Lower leg skin (tissue), 4 donors: ENCODE results near the gene SYT1. TPM values are rescaled to one million over a fixed set of nuclear protein-coding genes. Genes with fewer than 3 reads are reported as not detected.

ENCODE experiments used
- DNase-seq, 2 donors: peaks; one replicate each; pipeline ENCODE4 v3.0.0-alpha.2; 2019; ENCODE audit warnings: low spot score in 2 of 2
- H3K4me3 ChIP-seq: fragments of 200-600 bp; sonication (generic); 2 replicates; pipeline ENCODE4 v1.5.1; 2017; ENCODE audit warnings: mild to moderate bottlenecking, low read depth; ENCODE audit not compliant: poor library complexity, severe bottlenecking
- CTCF ChIP-seq, 3 donors: fragments of 450-650 bp; IDR thresholded peaks; one replicate each; pipeline ENCODE4 v1.5.1; 2016; ENCODE audit warnings: antibody characterized with exemption in 3 of 3, mild to moderate bottlenecking in 3 of 3, moderate library complexity in 2 of 3
- POLR2A ChIP-seq, 2 donors: fragments of 450-650 bp; IDR thresholded peaks; one replicate each; pipeline ENCODE4 v1.6.1; 2016 to 2017; ENCODE audit warnings: antibody characterized with exemption in 2 of 2, mild to moderate bottlenecking in 1 of 2, moderate library complexity in 1 of 2
- WGBS, 2 donors: methylation state at CpG; one replicate each; pipeline ENCODE4 v1.1.5; 2018; 5-methylcytosine and 5-hydroxymethylcytosine counted together
- intact Hi-C: fragments of 100-400 bp; cut with DNase I; formaldehyde crosslinking; loops from one replicate; pipeline ENCODE4 v1.15.0; 2023; ENCODE audit warnings: low total_unique reads
- total RNA-seq, 4 donors: library from RNA; depleted of rRNA; stranded (reverse); fragments of >200 nt; gene quantifications; one replicate each; pipeline ENCODE4 v1.1.0, GENCODE V29; 2016

The SYT1 gene
- total RNA-seq, 4 donors from 2014 or later, result 0.15 to 0.49 (median 0.29) TPM

DNA sequence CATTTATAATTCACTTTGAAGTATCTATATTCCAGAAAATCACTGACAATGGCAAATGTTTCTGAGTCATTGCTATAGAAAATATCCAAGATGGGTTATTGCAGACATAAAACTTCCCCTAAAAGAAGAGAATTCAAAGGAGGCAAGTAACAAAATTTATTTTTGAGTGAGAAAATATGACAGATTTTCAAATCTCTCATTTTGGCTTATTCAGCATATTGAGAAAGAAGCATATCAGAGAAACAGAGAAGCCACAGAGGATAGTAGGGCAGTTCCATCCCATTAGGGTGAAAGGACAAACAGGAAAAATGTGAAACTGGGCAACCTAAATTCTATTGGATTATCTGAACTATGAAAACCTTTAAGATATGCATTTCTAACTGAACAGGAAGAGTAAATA lies 85.0 kb downstream of the SYT1 start:
- TF ChIP-seq POLR2A (IDR thresholded peaks at IDR 0.05) (no peak), CTCF (IDR thresholded peaks at IDR 0.05) (no peak)
- H3K4me3 ChIP-seq, result no peak overlapping the region
- intact Hi-C loops, result no loop called here
- no peak for DNase-seq

DNA sequence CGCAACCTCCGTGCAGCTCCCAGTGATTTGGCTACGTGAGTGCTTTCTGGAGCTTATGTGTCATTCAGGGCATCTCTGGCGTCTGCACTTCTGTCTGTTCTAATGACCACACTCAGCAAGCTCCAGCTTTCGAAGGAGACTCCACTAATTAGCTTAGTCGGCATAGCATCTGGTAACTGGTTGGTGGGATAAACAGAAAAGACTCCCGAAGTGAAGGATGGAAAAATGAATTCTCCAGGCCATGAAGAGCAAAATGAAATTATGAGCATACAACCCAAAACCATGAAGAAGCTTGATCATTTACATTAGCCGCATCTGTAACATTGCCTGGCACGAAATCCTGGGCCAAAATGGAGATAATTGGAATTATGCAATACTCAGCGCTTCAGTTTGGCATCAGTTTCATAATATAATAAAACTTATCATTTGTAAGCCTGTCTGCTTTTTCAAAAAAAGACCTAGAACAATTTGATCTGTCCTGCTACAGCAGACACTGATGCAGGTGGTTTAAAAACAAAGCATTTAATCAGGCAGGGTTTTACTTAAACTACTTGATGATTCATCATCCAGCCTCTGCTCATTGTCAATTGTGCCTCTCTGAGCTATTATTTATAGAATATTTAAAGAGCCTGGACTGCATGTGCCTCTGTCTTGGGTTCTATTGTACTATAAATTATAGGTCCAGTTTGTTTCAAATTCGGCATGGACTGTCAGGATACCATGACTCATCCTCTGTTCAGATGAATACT lies 87.4 kb downstream of the SYT1 start:
- WGBS, 2 donors, result 80 to 84% methylated on average over 11 of the region's 11 CpGs
- no peak for DNase-seq
- no peak for TF ChIP-seq POLR2A (IDR thresholded peaks at IDR 0.05)
- no peak for TF ChIP-seq CTCF (IDR thresholded peaks at IDR 0.05)
- no peak overlapping the region for H3K4me3 ChIP-seq
- intact Hi-C loops, result no loop called here

DNA sequence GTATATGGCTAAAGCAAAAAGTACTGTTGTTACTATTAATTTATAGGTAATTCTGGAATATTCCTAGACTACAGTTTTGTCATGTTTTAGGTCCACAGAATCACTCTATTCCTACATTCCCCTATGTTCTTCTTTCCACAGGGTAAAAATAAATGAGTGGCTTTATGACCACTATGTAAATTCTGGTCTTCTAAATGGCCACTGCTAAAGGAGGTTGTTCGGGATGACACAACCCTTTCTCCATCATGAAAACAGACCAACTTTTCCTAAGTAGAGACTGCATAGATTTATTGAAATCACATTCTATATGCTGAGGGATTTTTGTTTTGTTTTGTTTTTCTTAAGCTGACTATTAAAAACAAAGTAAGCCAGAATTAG lies 88.0 kb downstream of the SYT1 start:
- 93 to 100% methylated on average over 1 of the region's 1 CpG for WGBS, 2 donors
- TF ChIP-seq CTCF (IDR thresholded peaks at IDR 0.05) (no peak), POLR2A (IDR thresholded peaks at IDR 0.05) (no peak)
- no peak overlapping the region for H3K4me3 ChIP-seq
- DNase-seq, result no peak
- intact Hi-C loops, result no loop called here

DNA sequence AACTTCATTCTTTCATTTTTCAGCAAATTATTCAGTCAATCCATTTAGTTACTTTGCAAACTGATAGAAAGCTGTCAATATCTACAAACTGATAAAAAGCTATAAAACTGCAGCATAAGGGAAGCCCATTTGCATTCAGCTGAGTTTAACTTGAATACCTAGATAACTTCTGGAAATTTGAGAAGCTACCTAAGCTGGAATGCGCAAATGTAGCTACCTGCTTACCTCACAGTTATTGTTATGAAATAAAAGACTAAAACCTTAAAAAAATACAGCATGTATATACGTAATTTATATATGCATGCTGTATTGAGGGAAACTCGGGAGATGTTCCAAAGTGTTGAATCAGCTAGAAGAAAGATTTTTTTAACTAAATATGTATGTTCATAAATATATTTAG lies 94.4 kb downstream of the SYT1 start:
- intact Hi-C loops, result no loop called here
- DNase-seq, result no peak
- WGBS, 2 donors, result 78% methylated on average over 3 of the region's 3 CpGs
- TF ChIP-seq CTCF (IDR thresholded peaks at IDR 0.05), result no peak
- no peak for TF ChIP-seq POLR2A (IDR thresholded peaks at IDR 0.05)
- H3K4me3 ChIP-seq, result no peak overlapping the region

GRCh38 chr12:78959556-78959955 lies 95.0 kb downstream of the SYT1 start:
- DNase-seq, result no peak
- TF ChIP-seq CTCF (IDR thresholded peaks at IDR 0.05) (no peak), POLR2A (IDR thresholded peaks at IDR 0.05) (no peak)
- no peak overlapping the region for H3K4me3 ChIP-seq
- WGBS, 2 donors, result 60 to 68% methylated on average over 3 of the region's 3 CpGs
- intact Hi-C loops, result no loop called here

GRCh38 chr12:78961171-78961570 lies 96.6 kb downstream of the SYT1 start:
- no peak for DNase-seq
- no peak overlapping the region for H3K4me3 ChIP-seq
- TF ChIP-seq CTCF (IDR thresholded peaks at IDR 0.05) (no peak), POLR2A (IDR thresholded peaks at IDR 0.05) (no peak)
- intact Hi-C loops, result no loop called here
- WGBS, 2 donors, result 95 to 96% methylated on average over 2 of the region's 2 CpGs
